B cell (primary cell): ENCODE data around the gene CHMP1A.

Experiments
- EZH2 ChIP-seq: IDR thresholded peaks from 2 replicates; pipeline ENCODE4 v1.6.1; 2012; ENCODE audit warnings: borderline replicate concordance, low read depth, mild to moderate bottlenecking, moderate library complexity, low read length; ENCODE audit not compliant: insufficient read depth, poor library complexity, severe bottlenecking
- TF ChIP-seq, protein P1 (sequence below): fragments of 200-600 bp; IDR thresholded peaks from one replicate; pipeline ENCODE4 v1.8.0; 2022; ENCODE audit warnings: antibody characterized with exemption, mild to moderate bottlenecking

DNA sequence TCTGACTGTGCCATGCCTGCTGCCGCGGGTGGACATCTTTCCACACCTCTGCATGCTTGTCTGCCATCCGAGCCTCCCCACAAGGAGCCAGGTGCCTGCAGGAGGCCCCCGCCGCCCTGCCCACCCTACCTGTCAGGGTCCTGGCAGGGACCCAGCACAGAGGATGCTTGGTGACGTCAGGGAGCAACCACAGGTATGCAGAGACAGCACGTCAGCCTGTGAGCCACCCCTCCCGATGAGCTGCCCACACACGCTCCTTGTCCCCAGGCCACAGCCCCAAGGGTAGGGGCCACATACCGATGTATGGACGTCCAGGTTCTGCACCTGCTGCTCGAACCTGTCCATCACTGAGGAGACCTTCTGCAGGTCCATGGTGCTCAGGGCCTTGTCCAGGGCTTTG is 10.6 kb downstream of the CHMP1A start:
- no peak for TF ChIP-seq EZH2
- TF ChIP-seq, protein P1, sequence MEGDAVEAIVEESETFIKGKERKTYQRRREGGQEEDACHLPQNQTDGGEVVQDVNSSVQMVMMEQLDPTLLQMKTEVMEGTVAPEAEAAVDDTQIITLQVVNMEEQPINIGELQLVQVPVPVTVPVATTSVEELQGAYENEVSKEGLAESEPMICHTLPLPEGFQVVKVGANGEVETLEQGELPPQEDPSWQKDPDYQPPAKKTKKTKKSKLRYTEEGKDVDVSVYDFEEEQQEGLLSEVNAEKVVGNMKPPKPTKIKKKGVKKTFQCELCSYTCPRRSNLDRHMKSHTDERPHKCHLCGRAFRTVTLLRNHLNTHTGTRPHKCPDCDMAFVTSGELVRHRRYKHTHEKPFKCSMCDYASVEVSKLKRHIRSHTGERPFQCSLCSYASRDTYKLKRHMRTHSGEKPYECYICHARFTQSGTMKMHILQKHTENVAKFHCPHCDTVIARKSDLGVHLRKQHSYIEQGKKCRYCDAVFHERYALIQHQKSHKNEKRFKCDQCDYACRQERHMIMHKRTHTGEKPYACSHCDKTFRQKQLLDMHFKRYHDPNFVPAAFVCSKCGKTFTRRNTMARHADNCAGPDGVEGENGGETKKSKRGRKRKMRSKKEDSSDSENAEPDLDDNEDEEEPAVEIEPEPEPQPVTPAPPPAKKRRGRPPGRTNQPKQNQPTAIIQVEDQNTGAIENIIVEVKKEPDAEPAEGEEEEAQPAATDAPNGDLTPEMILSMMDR, result no peak
